ENCODE results near the gene FOLR1.
"Not testable (repeated sequence)": the region's sequence is repeated elsewhere in the genome, so short reads cannot be mapped to it uniquely, and the experiment has no call there.

FOLR1 gene

DNA sequence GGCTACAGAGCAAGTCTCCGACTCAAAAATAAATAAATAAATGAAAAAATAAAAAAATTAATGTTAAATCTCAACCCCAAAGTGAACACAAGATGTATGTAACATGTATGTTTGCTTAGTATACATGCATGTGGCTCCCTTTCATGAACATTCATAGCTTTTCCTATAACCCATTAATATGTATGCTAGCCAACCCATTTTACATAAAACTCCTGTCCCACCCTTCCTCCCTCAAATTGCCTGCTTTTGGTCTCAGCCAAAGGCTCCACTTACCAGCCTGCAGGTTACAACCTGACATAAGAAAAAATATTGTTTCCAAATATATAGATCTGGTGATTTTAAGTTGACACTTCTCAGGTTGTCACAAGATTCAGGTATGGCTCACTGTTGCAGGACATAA is 3.7 kb upstream of the FOLR1 start:
- no peak for DNase-seq

DNA sequence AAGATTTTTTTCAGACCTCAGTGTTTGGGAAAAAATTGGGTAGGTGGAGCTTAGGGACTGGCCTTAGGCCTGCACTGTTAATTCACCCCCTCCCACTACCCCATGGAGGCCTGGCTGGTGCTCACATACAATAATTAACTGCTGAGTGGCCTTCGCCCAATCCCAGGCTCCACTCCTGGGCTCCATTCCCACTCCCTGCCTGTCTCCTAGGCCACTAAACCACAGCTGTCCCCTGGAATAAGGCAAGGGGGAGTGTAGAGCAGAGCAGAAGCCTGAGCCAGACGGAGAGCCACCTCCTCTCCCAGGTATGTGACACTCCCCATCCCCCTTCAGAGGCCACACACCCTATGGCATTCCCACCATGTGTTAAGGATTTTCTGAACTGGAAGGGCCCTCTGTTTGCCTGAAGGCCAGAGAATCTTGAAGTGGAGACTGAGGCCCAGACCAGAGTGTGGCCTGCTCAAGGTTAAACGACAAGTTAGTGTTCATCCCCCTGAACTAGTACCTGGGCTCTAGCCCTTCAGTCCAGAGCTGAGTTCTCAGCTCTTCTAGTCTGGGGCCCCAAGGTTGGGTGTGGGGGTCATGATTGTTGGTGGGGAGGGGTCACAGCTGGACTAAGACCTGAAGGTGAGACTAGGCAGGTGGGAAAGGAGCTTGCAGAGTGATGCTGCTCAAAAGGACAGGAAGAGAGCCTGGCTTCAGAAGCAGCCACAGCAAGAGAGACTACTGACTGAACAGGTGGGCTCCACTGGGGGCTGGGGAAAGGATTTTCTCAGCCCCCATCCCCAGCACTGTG is 2.3 kb upstream of the FOLR1 start:
- DNase-seq: no peak

DNA sequence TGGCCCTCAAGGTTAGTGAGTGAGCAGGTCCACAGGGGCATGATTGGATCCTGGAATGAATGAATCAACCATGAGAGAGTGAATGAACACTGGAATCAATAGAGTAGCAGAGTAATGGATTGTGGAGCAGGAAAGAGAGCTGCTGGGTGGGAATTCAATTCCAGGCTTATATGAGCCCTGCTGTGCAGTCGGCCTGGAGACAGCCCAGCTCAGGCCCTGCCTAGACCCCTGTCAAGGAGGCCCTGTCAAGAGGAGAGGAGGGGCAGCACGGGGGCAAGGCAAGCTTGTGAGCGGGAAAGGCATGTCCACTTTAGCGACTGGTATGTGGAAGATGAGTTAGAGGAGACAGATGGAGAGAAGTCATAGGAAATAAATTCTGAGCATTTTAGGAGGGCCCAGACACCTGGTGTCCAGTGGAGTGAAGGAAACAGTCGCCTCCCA is 1.3 kb upstream of the FOLR1 start:
- DNase-seq: no peak

DNA sequence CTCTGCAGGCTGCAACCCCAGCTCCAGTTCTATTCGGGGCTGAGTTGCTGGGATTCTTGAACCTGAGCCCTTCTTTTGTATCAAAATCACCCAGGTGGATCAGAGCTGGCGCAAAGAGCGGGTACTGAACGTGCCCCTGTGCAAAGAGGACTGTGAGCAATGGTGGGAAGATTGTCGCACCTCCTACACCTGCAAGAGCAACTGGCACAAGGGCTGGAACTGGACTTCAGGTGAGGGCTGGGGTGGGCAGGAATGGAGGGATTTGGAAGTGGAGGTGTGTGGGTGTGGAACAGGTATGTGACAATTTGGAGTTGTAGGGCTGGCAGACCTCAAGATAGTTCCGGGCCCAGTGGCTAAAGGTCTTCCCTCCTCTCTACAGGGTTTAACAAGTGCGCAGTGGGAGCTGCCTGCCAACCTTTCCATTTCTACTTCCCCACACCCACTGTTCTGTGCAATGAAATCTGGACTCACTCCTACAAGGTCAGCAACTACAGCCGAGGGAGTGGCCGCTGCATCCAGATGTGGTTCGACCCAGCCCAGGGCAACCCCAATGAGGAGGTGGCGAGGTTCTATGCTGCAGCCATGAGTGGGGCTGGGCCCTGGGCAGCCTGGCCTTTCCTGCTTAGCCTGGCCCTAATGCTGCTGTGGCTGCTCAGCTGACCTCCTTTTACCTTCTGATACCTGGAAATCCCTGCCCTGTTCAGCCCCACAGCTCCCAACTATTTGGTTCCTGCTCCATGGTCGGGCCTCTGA is 3.8 kb downstream of the FOLR1 start:
- DNase-seq: no peak

DNA sequence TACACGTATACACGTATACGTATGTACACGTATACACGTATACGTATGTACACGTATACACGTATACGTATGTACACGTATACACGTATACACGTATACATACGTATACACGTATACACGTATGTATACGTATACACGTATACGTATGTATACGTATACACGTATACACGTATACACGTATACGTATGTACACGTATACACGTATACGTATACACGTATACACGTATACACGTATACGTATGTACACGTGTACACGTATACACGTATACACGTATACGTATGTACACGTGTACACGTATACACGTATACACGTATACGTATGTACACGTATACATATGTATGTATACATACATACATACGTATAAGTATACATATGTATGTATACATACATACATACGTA is 9.5 kb downstream of the FOLR1 start:
- DNase-seq: not testable (repeated sequence)

DNA sequence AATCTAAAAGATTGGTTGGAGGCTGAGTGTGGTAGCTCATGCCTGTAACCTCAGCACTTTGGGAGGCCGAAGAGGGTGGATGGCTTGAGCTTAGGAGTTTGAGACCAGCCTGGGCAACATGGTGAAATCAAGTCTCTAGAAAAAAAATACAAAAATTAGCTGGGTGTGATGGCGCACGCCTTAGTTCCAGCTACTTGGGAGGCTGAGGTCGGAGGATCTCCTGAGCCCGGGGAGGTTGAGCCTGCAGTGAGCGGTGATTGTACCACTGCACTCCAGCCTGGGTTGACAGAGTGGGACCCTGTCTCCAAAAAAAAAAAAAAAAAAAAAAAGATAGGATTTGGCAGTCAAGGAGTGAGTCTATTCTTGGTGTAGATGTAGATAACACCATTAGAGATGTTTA is 10.6 kb downstream of the FOLR1 start:
- DNase-seq: no peak

DNA sequence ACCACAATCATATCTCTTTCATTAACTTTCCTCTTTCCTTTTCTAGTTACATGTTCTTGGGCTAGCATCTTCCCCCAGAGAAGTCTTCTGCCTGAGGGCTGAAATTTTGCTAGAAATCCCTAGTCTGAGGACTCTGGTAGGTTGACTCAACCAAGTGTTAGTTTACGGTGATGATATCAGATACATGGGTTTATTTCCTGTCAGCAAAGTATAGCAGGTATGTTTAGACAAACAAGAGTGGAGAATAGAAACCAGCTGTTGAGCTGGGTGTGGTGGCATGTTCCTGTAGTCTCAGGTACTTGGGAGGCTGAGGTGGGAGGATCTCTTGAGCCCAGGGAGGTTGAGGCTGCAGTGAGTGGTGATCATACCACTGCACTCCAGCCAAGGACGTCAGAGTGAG is 11.2 kb downstream of the FOLR1 start:
- no peak for DNase-seq

DNA sequence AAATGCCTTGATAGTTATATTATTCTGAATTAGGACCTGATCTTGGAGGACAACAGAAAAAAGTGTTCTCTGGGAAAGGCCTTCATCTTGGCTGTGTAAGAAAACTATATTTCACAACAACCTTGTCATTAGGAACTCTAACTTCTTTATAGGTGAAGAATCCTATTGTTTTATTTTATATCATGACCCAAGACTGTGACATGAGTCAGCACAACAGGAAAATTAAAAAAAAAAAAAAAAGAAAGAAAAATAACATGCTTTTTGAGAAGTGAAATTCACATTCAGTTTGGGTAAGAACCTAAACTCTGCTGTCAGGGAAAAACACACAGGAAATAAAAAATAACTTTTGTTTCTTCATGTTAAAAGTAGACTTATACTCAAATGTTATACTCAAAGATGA is 12.9 kb downstream of the FOLR1 start:
- no peak for DNase-seq

DNA sequence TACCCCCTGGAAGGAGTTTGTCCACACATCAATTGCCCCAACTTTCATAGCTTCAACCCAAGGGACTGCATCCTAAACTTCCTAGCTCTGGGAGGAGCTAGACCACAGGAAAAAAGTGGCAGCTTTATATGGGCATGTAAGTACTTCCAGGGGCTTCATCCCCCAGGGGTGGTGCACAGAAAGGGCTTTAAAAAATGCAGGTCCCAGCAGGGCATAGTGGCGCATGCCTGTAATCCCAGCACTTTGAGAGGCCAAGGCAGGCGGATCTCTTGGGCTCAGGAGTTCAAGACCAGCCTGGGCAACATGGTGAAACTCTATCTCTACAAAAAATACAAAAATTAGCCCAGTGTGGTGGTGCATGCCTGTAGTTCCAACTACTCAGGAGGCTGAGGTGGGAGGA is 14.9 kb downstream of the FOLR1 start:
- not testable (repeated sequence) for DNase-seq

DNA sequence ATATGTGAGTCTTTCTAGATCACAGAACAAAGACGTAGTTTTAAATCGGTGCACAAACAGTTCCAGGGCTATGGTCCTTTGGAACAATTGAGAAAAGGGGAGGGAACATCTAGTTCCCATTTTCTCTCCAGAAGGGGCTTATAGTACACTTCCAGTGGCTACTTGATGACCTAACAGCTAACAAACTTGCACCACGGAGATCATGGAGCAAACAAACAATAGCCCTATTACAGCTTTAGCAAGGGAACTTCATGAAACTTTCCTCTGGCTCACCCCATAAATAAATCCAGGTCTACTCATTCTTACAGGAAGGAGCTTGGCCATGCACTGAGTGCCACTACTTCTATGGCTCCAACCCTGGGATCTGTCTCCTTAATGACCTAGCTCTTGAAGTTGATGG is 16.3 kb downstream of the FOLR1 start:
- DNase-seq: no peak

DNA sequence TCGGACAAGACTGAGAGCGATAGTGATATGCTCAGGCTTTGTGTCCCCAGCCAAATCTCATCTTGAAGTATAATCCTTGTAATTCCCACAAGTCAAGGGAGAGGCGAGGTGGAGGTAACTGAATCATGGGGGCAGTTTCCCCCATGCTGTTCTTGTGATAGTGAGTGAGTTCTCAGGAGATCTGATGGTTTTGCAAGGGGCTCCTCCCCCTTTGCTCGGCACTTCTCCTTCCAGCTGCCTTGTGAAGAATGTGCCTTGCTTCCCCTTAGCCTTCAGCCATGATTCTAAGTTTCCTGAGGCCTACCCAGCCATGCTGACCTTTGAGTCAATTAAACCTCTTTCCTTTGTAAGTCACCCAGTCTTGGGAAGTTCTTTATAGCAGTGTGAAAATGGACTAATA is 17.2 kb downstream of the FOLR1 start:
- DNase-seq: no peak

DNA sequence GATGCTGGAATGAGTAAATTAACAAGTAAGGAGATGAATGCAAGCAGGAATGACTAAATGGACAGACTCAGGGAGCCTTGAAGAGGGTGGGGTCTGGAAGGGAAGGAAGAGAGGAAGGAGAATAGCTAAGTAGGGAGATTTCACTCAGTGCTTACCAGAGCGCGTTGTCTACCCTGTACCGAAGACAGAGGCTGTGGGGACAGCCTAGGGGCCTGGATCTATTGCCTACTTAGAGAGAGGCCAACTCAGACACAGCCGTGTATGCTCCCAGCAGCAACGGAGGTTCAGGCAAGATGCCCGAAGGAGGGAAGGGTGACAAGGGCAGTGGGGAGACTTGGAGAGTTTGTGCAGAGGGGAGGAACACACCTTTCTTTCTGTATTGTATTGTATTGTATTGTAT is 24.7 kb downstream of the FOLR1 start, which contains the start of gene FOLR2:
FOLR2 (plus strand) TSS at position 157 of the 400 bp plus-strand sequence. CDS start 1,791 bp downstream, outside the sequence.
- DNase-seq: no peak

DNA sequence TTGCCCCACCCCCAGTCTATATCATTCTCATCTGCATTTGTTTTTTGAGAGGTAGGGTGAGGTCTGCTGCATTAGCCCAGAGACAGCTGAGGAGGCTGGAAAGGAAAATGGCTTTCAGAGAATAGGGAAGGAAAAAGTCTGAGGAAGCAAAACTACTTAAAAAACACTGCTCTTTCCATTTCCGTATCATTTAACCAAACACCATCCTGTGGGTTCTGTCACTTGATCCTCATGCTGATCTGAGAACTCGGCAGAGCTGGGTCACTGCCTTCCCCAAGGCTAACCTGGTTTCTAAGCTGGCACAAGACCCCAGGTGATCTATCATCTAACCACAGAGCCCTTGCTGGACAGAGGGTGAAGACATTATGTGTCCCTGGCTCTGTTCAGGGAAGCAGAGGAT is 25.9 kb downstream of the FOLR1 start:
- DNase-seq: no peak

DNA sequence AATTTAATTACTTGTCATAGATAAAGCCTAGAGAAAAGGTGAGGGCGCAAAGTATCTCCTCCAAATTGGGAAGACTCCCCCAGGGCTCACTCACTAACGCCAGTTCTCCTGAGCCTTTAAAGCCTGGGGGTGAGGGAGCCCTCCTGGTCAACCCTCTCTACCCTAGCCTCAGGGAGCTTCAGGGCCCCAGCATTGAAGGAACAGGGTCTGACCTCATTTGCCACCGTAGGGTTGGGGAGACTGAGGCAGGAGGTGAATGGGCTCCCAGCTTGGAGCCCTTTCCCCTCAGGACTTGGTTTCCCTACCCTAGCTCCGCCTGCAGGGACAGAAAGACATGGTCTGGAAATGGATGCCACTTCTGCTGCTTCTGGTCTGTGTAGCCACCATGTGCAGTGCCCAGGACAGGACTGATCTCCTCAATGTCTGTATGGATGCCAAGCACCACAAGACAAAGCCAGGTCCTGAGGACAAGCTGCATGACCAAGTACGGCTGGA is 26.4 kb downstream of the FOLR1 start:
- DNase-seq: no peak

DNA sequence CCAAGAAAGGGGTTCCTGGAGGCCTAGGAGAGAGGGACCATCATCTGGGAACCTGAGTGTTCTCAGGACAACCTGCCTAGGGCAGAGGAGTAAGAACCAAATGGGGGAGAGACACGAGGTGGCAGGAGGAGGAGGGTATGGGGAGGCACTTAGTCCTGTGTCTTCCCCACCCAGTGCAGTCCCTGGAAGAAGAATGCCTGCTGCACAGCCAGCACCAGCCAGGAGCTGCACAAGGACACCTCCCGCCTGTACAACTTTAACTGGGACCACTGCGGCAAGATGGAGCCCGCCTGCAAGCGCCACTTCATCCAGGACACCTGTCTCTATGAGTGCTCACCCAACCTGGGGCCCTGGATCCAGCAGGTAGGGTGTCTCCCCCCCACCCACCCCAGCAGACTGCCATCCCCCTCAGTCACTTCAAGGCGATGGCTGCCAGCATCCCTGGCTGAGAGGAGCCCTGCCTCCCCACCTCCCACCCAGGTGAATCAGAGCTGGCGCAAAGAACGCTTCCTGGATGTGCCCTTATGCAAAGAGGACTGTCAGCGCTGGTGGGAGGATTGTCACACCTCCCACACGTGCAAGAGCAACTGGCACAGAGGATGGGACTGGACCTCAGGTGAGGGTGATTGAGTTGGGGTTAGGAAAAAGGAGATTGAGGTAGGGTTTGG is 28.9 kb downstream of the FOLR1 start:
- no peak for DNase-seq

DNA sequence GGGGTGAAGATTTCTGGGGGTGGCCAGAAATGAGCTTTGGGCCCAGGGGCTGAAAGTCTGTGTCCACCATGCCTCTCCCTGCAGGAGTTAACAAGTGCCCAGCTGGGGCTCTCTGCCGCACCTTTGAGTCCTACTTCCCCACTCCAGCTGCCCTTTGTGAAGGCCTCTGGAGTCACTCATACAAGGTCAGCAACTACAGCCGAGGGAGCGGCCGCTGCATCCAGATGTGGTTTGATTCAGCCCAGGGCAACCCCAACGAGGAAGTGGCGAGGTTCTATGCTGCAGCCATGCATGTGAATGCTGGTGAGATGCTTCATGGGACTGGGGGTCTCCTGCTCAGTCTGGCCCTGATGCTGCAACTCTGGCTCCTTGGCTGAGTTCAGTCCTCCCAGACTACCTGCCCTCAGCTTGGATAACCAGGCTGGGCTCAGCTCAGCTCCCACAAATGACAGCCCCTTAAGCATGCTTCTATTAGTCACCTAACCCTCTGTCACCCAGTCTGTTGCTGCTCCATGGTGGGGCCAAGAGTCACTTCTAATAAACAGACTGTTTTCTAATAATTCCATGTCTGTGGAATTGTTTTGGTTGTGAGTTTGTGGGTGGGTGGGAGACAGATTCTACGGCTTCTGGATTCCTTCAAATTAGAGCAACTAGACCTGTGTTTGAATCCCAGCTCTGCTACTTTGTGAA is 29.6 kb downstream of the FOLR1 start:
- no peak for DNase-seq

DNA sequence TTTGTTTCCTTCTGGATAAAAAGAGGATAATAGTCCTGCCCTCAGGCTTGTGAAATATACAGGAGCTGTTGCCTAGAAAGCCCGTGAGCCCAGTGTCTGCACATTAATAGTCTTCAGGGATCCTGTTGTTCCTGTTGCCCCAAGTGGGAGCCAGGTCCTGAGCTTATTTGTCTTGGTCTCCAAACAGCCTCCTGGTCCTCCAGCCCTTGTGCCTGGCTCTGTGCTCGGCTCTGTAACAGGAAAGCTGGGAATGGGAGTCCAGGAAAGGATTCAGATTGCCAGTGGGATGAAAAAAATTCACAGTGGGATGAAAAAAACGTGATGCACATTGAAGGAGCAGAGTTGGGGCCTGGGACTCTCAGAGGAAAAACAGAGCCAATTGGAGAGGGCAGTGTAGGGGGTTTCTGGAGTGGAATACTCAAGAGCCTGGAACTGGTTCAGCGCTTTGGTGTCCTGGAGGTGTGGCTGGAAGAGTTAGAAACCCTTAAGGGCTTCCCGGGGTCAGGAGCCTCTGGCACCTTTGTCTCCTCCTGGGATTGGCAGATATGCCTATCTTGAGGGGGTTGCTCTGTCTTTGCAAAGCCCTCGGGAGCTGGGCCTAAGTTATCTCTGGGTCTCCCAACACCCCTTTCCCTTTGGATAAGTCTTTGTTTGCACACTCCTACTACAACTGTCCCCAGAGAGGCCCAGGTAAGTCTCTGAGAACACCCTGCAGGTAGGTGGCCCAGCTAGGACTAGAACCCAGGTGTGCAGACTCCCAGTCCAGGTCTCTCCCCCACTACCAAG is 30.4 kb downstream of the FOLR1 start:
- DNase-seq: no peak

DNA sequence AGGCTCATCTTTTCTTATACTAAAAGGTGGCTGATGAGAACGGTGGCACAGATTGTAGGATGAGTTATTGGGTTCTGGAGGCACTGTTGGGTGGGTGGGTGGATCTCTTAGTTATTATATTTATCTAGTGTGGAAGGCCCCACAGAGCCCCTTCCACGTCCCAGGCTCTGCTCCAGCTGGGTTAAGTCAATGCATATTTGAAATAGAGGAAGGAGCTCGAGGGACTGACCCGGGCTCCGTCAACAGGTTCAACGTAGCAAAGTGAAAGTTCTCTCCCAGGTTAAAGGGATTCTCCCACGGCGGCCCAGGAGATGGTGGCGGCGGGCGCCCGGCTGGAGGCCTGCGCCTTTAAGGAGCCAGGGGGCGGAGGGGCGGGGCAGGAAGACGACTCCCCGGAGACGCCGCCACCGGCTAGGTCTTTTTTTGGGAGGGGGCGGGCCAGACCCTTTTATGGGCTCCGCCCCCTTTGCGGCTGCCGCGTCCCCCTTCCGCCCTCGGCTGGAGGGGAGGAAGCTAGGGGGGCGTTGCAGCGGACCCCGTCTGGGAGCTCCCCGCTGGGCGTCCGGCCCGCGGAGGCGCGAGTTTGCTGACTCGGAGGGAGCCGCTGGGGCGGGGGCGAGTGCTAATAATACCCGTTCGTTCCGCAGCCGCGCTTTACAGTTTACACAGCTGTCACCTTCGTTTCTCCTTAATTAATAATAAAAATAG is 31.1 kb downstream of the FOLR1 start:
- DNase-seq: peak; percentile 92

DNA sequence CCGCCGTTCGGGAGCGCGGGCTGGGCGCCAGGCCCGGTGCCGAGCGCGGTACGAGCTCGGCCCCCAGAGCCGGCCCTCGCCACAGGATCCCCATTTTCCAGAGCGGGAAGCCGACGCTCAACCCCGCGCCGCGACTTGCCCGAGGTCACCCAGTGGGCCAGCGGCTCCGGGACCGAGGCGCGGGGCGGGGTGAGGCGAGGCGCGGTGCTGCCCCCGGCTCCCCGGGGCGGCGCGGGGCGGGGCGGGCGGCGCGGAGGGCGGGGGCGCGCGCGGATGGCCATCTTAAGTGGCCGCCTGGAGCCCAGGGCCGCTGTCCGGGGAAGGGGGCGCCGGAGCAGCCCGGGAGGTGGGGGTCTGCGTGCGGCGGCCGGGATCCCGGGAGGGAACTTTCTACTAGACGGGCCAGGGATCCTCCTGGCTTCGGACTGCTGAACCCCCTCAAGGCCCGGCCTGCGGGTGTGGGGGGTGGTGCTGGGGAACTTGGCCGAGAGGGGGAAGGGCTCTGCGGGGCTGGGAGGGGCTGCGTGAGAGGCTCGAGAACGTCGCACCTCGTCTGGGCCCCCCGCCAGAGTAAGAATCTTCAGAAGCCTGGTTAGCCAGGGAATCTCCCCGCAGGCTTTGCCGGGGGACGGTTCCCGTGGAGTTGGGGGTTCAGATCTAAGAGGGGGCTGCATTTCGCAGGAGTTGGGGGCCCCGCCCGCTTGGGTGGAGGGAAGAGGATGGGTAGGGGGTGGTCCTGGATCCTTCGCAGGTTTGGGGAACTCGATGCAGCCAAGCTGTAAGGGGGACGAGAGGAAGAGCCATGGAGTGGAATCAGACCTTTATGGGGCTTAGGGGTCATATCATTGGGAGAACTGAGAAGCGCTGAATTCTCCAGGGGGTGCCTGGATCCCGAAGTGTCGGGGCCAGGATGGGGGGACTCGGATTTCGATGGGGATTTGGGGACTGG is 31.9 kb downstream of the FOLR1 start:
- DNase-seq: no peak

Measured in SHP77 treated with DMSO at 0.1 percent for 48 hours (cell line).